Stimulated activated CD4-positive, alpha-beta T cell treated with anti-CD3 and anti-CD28 coated beads, TNF-alpha, amount 100 ng/mL, for 48 hours (primary cell): ENCODE measurements around the gene CEBPZOS.

Experiments used
- DNase-seq, 3 donors: peaks; one replicate each; pipeline ENCODE4 v3.0.0-alpha.2; 2020; ENCODE audit warnings: low read depth in 3 of 3

Gene CEBPZOS

GRCh38 chr2:37232131-37232933 is 36.0 kb downstream of the CEBPZOS start:
- DNase-seq: no peak

GRCh38 chr2:37243435-37243834 is 47.1 kb downstream of the CEBPZOS start:
- no peak for DNase-seq

GRCh38 chr2:37244017-37244416 is 47.7 kb downstream of the CEBPZOS start:
- DNase-seq: no peak

GRCh38 chr2:37244755-37245154 is 48.5 kb downstream of the CEBPZOS start:
- DNase-seq: no peak

GRCh38 chr2:37246205-37246604 is 49.9 kb downstream of the CEBPZOS start:
- no peak for DNase-seq

GRCh38 chr2:37250869-37251740 is 54.8 kb downstream of the CEBPZOS start:
- DNase-seq: no peak
